HG03521 (cell line): Measurements from ENCODE around the gene CREB5.

Experiments
- ATAC-seq: cut with Tn5 transposase; IDR thresholded peaks from one replicate; pipeline ENCODE4 v1.9.1; 2021; ENCODE audit warnings: mild to moderate bottlenecking, moderate library complexity; ENCODE audit not compliant: unreplicated experiment

The CREB5 gene

DNA sequence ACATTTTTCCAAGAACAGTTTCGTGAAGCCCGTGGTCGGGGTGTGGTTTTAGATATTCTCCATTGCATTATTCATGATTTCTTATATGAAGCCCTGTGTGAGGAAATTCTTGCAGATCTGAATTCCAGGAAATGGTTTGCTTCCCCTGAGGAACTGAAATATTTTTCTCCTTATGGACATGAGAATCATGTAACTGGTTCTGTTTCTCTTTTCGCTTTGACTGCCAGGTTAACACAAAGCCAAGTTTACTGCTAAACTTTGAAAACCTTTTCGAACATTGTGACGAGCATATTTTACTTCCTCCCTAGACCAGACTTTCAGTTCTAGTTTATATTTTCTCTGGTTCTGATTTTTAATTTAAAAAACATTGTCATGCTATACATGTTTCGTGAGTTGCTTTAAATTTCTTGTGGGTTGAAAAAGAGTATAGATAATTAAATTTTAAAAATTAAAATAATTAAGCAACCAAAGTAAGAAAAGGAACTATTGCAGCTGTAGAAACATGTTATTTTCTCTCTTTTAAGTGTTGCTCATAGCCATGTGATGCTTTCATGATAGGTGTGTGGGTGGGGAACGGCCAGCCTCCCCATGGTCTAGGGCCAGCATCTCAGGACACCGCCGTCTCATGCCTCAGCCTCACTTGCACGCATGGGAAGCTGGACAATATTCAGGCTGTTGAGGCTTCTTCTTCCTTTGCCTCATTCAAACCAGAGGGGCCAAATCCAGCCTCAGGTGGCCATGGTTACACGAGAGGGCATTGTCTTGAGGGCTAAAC, 97.1 kb downstream of the CREB5 start:
- peak; percentile 74 for ATAC-seq

GRCh38 chr7:28510026-28510369, 97.7 kb downstream of the CREB5 start:
- ATAC-seq = no peak

DNA sequence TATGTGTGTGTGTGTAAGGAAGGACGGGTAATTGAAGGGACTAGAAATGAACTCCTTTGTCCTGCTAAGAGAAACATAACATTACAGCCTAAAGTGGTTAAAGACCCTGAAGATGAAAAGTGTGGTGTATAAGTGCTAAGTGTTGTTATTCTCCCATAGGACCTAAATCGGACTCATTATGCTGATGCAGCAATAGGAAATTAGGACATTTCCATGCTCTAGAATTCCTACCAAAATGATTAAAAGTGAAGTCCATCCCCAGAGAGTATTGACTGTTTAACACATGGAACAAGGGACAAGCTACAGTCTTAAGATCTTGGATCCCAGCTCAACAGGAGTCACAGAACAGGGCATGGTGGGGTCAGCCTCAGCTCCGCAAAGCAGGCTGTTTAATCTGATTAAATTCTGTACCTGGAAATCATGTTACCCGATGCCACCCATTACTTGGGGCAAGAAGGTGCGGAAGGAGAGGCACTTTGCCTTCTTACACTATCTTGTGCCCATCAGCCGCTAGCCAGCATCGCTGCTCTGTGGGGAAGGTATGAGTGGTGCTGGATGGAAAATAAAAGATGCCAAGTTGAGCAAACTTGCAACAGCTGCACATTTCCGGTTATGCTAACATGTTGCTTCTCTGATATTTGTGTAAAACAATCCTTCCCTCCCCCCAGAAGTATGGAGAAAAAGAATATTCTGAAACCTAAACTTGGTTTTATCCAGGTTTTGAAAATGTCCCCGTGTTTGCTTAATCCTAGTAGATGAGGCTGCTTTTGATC, 100.5 kb downstream of the CREB5 start:
- no peak for ATAC-seq

GRCh38 chr7:28516390-28517172, 104.3 kb downstream of the CREB5 start:
- no peak for ATAC-seq

DNA sequence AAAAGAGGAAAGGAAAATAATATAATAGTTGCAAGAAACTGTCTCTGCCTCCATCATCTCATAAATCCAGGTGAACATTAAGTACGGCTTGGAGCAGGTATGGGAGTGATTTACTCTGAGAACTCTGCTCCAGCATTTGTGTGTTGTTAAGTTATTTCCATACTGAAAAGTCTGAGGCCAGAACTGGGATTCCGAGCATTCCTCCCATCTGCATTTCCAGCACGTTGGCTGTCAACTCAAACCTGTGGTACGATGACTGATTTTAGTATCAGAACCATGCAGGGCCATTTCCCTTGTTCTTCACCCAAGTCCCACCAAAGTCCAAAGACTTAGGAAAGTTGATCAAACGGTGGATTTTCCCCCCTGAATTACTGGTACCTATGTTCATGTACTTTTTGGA, 104.9 kb downstream of the CREB5 start:
- no peak for ATAC-seq

GRCh38 chr7:28517606-28518005, 105.3 kb downstream of the CREB5 start:
- no peak for ATAC-seq

DNA sequence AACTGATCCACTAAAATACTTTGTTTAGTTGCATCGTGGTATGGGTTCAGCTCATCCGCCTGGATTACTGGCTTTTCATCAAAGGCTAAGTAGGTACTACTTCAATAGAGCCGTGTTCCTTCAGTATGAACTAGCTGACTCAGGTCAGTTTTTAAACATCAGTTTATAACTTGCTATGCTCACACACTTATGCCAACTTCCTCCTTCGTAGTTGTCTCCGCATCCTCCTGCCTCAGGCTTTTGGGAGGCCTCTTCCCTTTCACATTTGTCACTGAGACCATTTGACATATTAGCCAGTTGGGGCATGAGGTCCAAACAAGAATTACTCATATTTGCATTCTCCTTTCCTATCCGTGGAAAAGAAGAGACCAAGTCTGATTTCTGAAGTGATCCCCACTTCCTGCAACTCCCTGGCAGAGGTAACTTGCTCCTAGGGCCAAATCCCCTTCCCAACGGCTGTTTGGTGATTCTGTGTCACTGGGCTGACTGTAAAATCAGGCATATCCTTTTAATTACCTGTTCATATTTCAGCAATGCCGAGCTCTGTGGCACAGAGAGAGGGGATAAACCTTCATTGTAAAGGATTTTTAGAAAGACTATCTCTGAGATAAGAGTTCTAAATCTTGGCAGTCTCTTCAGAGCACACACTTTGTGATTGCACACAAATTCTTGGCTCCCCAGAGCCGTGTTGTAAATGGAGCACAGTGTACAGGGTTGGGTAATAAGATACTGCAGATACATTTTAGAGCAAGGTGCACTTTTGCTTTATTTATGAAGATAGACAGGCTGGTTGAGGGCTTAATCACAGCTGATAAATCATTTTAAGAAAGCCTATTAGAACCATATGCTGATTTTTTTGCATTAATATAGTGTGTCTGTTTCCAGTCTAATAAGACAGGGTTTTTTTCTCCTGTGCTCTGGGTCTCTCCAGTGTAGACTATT, 108.0 kb downstream of the CREB5 start:
- no peak for ATAC-seq

DNA sequence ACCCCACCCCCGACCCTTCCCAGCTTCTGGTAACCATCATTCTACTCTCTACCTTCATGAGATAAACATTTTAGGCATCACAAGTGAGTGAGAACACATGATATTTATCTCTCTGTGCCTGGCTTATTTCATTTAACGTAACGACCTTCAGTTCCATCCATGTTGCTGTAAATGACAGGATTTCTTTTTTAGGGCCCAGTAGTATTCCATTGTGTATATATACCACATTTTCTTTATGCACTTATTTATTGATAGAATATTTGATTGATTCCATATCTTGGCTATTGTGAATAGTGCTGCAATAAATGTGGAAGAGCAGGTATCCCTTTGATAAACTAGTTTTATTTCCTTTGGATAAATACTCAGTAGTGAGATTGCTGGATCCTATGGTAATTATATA, 112.7 kb downstream of the CREB5 start:
- ATAC-seq = no peak

- no peak for ATAC-seq
Observed at GRCh38 chr7:28528899-28529298, 116.6 kb downstream of the CREB5 start.

- no peak for ATAC-seq
Observed at GRCh38 chr7:28529755-28530154, 117.4 kb downstream of the CREB5 start.

- ATAC-seq = no peak
Observed at GRCh38 chr7:28530175-28530802, 118.0 kb downstream of the CREB5 start.

- ATAC-seq = no peak
Observed at GRCh38 chr7:28530803-28531175, 118.5 kb downstream of the CREB5 start.

- ATAC-seq = no peak
Observed at GRCh38 chr7:28531291-28531690, 119.0 kb downstream of the CREB5 start.

DNA sequence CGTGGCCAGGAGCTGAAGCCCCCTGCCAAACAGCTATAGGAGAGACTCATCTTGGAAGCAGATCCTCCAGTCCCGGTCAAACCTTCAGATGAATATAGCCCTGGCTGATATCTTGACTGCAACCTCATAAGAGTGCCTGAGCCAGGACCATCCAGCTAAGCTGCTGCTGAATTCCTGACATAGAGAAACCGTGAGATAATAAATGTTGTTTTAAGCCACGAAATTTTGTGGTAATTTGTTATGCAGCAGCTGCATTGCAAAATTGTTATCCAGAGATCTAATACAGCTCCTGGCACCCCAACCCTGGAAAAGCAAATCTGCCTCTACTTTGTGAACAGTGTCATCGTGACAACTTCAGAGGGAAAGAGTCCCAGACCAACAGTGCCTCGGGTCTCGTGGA, 119.9 kb downstream of the CREB5 start:
- no peak for ATAC-seq

DNA sequence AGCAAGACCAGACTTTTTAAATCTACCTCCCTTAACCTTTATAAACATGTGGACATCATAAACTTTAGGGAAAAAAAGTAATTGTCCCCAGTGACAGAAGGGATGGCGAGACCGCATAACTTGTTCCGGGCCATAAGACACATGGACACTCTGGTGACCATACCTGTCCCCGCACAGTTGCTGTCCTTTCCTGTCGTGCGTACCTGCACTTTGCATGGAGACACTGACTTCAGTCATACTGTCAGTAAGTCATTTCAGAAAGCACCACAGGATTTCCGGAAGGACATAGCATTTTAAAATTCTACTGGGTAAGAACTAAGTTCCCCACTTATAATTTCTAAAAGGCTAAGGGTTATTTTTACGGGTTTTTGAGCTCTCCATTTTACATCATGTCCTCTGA, 120.9 kb downstream of the CREB5 start:
- ATAC-seq = no peak

DNA sequence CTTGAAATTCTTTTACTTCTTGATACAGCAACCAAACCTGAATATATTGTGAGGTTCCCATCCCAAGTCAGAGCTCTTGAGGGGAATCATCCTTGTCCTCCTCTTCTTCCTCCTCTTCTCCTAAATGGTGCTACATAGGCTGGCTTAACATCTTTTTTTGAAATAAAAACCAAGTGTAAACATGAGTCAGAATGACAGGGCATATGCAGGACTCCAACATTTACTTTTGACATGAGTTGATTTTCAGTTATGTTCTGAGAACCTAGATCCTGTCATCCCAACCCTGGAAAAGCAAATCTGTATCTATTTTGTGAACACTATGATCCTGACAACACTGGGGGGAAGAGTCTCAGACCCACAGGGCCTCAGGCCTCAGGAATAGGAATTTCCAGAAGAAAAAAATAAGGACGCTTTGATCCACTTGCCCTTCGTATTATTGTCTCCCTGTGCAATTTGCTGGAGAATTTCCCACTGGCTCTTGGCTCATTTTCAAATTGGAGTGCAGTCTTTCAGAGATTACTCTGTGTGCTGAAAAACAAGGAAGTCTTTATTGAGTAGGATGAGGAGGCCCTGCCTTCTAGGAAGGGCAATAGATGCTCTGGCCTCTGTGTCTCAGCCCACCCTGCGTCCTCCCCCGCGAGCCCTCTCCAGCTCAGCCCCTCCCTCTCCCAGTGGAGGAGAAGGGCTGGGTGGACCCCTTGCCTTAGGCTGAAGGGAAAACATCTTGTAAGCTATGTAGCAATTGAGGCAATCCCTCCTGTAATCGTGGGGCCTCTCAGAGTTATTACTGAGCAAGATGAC, 121.6 kb downstream of the CREB5 start:
- ATAC-seq = no peak

DNA sequence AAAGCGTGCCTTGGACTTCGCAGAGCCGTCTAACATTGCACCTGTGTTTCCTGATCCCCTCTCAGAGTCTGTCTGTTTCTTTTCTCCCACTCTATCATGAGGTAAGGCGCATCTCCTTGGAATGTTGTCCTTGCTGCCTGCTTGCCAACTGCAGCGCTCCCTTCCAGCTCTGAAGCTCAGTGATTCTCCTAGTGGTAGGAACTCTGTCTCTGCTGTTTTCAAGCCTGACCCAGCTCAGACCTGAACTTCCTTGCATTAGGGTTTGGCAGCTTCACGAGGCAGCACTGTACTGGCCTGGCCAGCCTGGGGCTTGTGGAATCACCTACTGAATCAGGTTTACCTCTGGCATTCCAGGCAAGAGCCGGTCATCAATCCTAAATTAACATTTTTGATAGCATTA, 123.9 kb downstream of the CREB5 start:
- no peak for ATAC-seq

DNA sequence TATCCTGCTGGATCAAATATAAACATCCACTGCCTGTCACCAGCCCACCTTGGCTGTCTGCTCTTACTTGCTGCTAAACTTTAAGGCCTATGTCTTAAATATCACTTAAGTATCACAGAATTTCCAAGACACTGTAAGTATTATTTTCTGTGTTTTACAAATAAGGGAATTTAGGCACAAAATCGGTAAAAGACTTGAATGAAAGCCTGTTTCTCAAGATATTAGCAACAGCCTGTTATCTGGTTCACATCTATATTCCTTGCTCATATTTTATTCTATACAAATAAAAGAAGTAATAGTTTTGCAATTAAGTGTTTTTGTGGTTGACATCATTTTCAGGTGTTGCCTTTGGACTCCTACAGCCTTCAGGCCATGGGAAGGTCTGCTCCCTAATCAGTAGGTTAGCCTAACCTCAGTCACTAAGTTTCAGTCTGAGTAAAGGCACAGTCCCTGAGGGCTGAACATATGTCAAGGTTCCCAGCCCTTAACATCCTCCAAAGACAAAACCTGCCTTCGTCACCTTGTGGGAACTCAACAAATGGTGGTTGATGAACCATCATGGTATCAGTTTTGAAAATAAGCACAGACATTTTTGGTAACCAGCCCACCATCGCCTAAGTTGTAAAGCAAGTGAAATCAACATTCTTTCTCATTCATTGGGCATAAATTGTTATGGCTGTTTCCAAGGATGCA, 127.1 kb downstream of the CREB5 start:
- ATAC-seq = peak; percentile 79

DNA sequence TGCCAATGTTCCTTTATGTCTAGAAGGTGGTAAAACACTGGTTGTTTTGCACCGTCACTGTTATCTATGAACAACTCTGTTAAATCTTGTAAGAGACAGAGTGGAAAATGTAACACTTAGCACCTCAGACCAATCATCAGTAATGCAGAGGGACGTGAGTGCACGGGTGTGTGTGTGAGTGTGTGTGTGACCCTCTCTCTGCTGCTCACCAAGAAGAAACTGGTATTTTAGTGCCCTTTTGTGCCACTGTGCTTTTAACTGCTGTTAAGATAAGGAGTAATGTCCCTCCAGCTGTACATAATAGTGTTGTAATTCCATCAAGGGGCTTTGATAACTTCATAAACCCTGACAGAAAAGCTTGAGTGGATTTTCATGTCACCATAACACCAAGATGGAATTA, 130.1 kb downstream of the CREB5 start:
- ATAC-seq = no peak
